ENCODE measurements around the gene AMMECR1L.

AMMECR1L gene

DNA sequence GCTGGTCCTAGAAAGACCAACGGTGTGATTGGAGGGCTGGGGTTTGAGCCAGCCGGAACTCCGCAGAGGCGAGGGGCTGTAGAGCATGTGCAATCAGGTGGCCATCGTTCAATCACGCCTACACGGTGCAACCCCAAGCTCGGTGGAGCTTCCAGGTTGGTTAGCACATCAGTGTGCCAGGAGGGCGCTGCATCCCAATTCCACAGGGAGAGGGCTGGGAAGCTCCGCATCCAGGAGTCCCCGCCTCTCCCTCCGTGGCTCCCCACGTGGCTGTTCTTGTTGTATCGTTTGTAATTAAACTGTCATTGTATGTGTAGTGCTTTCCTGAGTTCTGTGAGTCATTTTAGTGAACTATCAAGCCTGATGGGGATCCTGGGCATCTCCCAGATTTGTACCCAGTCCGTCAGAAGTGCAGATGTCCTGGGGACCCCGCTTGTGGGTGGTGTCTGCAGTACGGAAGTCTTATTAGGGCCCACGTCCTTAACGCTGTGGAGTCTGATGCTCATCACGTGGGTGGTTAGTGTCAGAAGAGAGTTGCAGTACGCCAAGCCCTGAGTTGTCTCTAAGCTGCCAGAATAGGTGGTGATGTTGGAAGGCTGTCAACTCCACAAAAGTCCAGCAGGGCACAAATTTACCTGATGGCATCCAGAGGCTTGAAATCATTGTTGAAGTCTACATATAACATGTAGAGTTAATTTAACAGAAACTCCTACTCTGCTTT lies 20.6 kb upstream of the AMMECR1L start:
- no peak overlapping the region for H3K27ac ChIP-seq (replicated peaks)
- DNase-seq (ENCODE audit: low read depth in 1 of 2, low spot score in 1 of 2) = no peak
- H3K4me3 ChIP-seq (replicated peaks; ENCODE audit: insufficient read depth, low read length) = no peak overlapping the region
- no peak for TF ChIP-seq POLR2AphosphoS5 (IDR thresholded peaks at IDR 0.05; ENCODE audit: low read depth)
- TF ChIP-seq CTCF (IDR thresholded peaks at IDR 0.05; ENCODE audit: insufficient read depth, low read length) = no peak
- TF ChIP-seq, protein P1, sequence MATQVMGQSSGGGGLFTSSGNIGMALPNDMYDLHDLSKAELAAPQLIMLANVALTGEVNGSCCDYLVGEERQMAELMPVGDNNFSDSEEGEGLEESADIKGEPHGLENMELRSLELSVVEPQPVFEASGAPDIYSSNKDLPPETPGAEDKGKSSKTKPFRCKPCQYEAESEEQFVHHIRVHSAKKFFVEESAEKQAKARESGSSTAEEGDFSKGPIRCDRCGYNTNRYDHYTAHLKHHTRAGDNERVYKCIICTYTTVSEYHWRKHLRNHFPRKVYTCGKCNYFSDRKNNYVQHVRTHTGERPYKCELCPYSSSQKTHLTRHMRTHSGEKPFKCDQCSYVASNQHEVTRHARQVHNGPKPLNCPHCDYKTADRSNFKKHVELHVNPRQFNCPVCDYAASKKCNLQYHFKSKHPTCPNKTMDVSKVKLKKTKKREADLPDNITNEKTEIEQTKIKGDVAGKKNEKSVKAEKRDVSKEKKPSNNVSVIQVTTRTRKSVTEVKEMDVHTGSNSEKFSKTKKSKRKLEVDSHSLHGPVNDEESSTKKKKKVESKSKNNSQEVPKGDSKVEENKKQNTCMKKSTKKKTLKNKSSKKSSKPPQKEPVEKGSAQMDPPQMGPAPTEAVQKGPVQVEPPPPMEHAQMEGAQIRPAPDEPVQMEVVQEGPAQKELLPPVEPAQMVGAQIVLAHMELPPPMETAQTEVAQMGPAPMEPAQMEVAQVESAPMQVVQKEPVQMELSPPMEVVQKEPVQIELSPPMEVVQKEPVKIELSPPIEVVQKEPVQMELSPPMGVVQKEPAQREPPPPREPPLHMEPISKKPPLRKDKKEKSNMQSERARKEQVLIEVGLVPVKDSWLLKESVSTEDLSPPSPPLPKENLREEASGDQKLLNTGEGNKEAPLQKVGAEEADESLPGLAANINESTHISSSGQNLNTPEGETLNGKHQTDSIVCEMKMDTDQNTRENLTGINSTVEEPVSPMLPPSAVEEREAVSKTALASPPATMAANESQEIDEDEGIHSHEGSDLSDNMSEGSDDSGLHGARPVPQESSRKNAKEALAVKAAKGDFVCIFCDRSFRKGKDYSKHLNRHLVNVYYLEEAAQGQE (IDR thresholded peaks at IDR 0.05; ENCODE audit: insufficient replicate concordance, low read depth) = no peak
- TF ChIP-seq GABPA (IDR thresholded peaks at IDR 0.05; ENCODE audit: low read depth) = no peak
- TF ChIP-seq SPI1 (IDR thresholded peaks at IDR 0.05; ENCODE audit: borderline replicate concordance, low read depth) = no peak
- no peaks in the 10 kb centered on the region for H3K27me3 ChIP-seq (ENCODE audit: insufficient read depth, poor library complexity, severe bottlenecking)

DNA sequence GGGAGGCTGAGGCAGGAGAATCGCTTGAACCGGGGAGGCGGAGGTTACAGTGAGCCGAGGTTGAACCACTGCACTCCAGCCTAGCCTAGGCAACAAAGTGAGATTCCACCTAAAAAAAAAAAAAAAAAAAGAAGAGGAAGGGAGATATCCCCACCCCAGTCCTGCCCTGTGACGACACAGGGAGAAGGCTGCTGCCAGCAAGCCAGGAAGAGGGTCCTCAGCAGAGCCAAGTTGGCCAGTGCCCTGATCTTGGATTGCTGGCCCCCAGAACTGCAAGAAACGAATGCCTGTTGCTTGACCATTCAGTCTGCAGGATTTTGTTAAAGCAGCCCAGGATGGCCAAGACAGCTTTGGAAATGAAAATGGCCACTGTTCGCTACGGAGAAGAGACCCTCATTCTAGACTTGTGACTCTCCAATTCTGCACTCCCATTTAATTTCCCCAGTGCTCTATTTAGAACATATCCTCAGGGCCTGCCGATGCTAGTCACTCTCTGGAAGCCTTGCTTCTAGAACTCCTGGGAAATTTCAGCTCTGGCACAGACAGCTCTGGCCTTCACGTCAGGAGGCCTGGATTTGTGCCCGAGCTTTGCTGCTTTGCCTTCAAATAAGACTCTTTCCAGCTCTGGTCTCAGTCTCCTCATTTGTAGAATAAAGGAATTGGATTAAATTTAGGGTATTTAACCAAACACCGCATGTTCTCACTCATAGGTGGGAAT lies 15.7 kb upstream of the AMMECR1L start:
- TF ChIP-seq SPI1 (IDR thresholded peaks at IDR 0.05; ENCODE audit: borderline replicate concordance, low read depth) (no peak), CTCF (IDR thresholded peaks at IDR 0.05; ENCODE audit: insufficient read depth, low read length) (no peak), POLR2AphosphoS5 (IDR thresholded peaks at IDR 0.05; ENCODE audit: low read depth) (no peak), GABPA (IDR thresholded peaks at IDR 0.05; ENCODE audit: low read depth) (no peak)
- TF ChIP-seq, protein P1 (IDR thresholded peaks at IDR 0.05; ENCODE audit: insufficient replicate concordance, low read depth) = no peak
- no peak for DNase-seq (ENCODE audit: low read depth in 1 of 2, low spot score in 1 of 2)
- H3K27me3 ChIP-seq (ENCODE audit: insufficient read depth, poor library complexity, severe bottlenecking) = no peaks in the 10 kb centered on the region
- no peak overlapping the region for H3K4me3 ChIP-seq (replicated peaks; ENCODE audit: insufficient read depth, low read length)
- no peak overlapping the region for H3K27ac ChIP-seq (replicated peaks)

DNA sequence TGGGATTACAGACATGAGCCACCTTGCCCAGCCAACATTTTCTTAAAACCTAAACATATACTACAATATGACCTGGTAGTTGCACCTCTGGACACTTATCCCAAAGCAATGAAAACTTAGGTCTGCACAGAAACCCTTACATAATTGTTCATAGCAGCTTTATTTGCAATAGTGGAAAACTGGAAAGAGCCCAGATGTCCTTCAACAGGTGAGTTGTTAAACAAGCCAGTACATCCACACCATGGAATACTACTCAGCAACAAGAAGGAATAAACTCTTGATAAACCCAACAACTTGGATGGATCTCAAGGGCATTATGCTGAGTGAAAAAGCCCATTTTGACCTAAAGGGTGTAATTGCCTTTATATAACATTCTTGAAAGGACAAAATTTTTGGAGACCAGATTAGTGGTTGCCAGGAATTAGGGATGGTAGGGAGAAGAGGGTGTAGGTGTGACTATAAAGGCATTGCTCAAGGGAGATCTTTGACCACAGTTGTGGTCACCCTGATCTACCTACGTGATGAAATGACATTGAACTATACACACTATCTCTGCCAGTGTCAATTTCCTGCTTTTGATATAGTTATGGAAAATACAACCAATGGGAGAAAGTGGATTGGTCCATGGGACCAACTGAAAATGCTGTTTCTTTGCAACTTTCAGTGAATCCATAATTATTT lies 11.9 kb upstream of the AMMECR1L start:
- no peaks in the 10 kb centered on the region for H3K27me3 ChIP-seq (ENCODE audit: insufficient read depth, poor library complexity, severe bottlenecking)
- 0 out of 2 replicates have a peak overlapping the region, but pooled peaks have one; percentile 10 for H3K27ac ChIP-seq (replicated peaks)
- DNase-seq (ENCODE audit: low read depth in 1 of 2, low spot score in 1 of 2) = no peak
- TF ChIP-seq GABPA (IDR thresholded peaks at IDR 0.05; ENCODE audit: low read depth) = no peak
- TF ChIP-seq POLR2AphosphoS5 (IDR thresholded peaks at IDR 0.05; ENCODE audit: low read depth) = no peak
- TF ChIP-seq, protein P1 (IDR thresholded peaks at IDR 0.05; ENCODE audit: insufficient replicate concordance, low read depth) = no peak
- no peak for TF ChIP-seq SPI1 (IDR thresholded peaks at IDR 0.05; ENCODE audit: borderline replicate concordance, low read depth)
- no peak for TF ChIP-seq CTCF (IDR thresholded peaks at IDR 0.05; ENCODE audit: insufficient read depth, low read length)
- H3K4me3 ChIP-seq (replicated peaks; ENCODE audit: insufficient read depth, low read length) = no peak overlapping the region
